T-helper 2 cell (primary cell): ENCODE data around the gene KLB.
"Not testable (repeated sequence)": the region's sequence is repeated elsewhere in the genome, so short reads cannot be mapped to it uniquely, and the experiment has no call there.

Experiments
- DNase-seq, 5 experiments: peaks; one replicate each; pipeline versions ENCODE4 v3.0.0 to v3.0.0-alpha.2; 2012 to 2022
- total RNA-seq, 2 donors: gene quantifications; one replicate each; lab custom pipeline; 2026; lab: John Stamatoyannopoulos, UW

The KLB gene
- total RNA-seq, result 0.20 to 0.31 reads per million in 2 donors

- no peak for DNase-seq
These were observed at the start of gene KLB for GRCh38 chr4:39406763-39407583. Gene KLB, plus strand, starts transcription at chr4:39406930. Its CDS starts 20 bp downstream, at chr4:39406950.

- no peak for DNase-seq
These were observed 49.7 kb upstream of the KLB start for GRCh38 chr4:39357002-39357401.

GRCh38 chr4:39360611-39361010 is 46.1 kb upstream of the KLB start:
- not testable (repeated sequence) for DNase-seq

- no peak for DNase-seq
These were observed 43.9 kb upstream of the KLB start for GRCh38 chr4:39362827-39363226.

- no peak for DNase-seq
These were observed 42.8 kb upstream of the KLB start for GRCh38 chr4:39363773-39364393.

GRCh38 chr4:39365360-39365759 is 41.4 kb upstream of the KLB start:
- no peak for DNase-seq

GRCh38 chr4:39365830-39366771 is 40.6 kb upstream of the KLB start, which contains the start of gene RFC1:
Gene RFC1, minus strand, starts transcription at chr4:39366362. Its CDS starts 121 bp downstream, at chr4:39366241.
- peak; percentile 83 to 95 (median 91) for DNase-seq

- no peak for DNase-seq
These were observed 39.6 kb upstream of the KLB start for GRCh38 chr4:39367166-39367565.

- no peak for DNase-seq
These were observed 37.4 kb upstream of the KLB start for GRCh38 chr4:39369301-39369700.

- not testable (repeated sequence) for DNase-seq
These were observed 35.5 kb upstream of the KLB start for GRCh38 chr4:39371209-39371608.

- no peak for DNase-seq
These were observed 31.3 kb upstream of the KLB start for GRCh38 chr4:39375478-39375877.

GRCh38 chr4:39383690-39384089 is 23.0 kb upstream of the KLB start:
- no peak for DNase-seq

- no peak for DNase-seq
These were observed 22.2 kb upstream of the KLB start for GRCh38 chr4:39384563-39384962.

GRCh38 chr4:39390603-39391002 is 16.1 kb upstream of the KLB start:
- DNase-seq, result no peak

- DNase-seq, result peak in 1 of 5 experiments; percentile 14
These were observed 12.0 kb upstream of the KLB start for GRCh38 chr4:39394706-39395105.

- DNase-seq, result not testable (repeated sequence)
These were observed 5.1 kb upstream of the KLB start for GRCh38 chr4:39401640-39402039.

GRCh38 chr4:39407584-39407885 is 805 bp downstream of the KLB start:
- DNase-seq, result no peak

- DNase-seq, result peak in 1 of 5 experiments; percentile 7
These were observed 3.7 kb downstream of the KLB start for GRCh38 chr4:39410415-39410814.

- DNase-seq, result not testable (repeated sequence)
These were observed 4.8 kb downstream of the KLB start for GRCh38 chr4:39411561-39411960.

- DNase-seq, result no peak
These were observed 9.1 kb downstream of the KLB start for GRCh38 chr4:39415678-39416283.

GRCh38 chr4:39422247-39422646 is 15.5 kb downstream of the KLB start:
- no peak for DNase-seq

- not testable (repeated sequence) for DNase-seq
These were observed 18.6 kb downstream of the KLB start for GRCh38 chr4:39425297-39425696.

- no peak for DNase-seq
These were observed 20.0 kb downstream of the KLB start for GRCh38 chr4:39426728-39427127.
